HL-60 (cell line): Measurements from ENCODE around the gene KCNIP2.

Experiments used
- GABPA ChIP-seq: IDR thresholded peaks from 2 replicates; pipeline ENCODE4 v1.6.1; 2012; ENCODE audit warnings: low read depth
- POLR2AphosphoS5 ChIP-seq: IDR thresholded peaks from 2 replicates; pipeline ENCODE4 v1.6.1; 2012; ENCODE audit warnings: low read depth
- REST ChIP-seq: IDR thresholded peaks from 2 replicates; pipeline ENCODE4 v1.6.1; 2012; ENCODE audit warnings: low read depth; ENCODE audit not compliant: insufficient replicate concordance
- SPI1 ChIP-seq: IDR thresholded peaks from 2 replicates; pipeline ENCODE4 v1.6.1; 2012; ENCODE audit warnings: low read depth, mild to moderate bottlenecking, borderline replicate concordance
- TF ChIP-seq, protein P1 (sequence below): IDR thresholded peaks from one replicate; pipeline ENCODE4 v1.5.1; 2011; ENCODE audit warnings: low read length, control low read depth, inconsistent platforms; ENCODE audit not compliant: insufficient read depth

DNA sequence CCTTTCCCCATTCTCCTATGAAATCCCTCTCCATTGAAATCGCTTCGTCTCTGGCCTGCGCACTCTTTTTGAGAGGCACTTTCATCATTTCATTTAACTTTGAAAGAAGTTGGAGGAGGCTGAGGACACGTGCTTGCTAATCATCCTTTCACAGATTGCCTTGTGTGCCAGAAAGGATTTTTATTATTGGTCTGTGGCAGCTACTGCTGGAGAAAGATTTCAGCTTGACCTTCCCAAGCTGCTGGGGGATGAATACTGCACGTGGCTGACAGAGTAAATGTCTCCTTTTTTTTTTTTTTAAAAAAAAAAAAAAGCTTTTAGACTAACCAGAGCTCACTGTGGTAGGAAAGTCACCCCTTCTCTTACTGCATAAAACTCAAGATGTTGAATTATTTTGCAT lies 44.2 kb upstream of the KCNIP2 start:
- TF ChIP-seq, protein P1, sequence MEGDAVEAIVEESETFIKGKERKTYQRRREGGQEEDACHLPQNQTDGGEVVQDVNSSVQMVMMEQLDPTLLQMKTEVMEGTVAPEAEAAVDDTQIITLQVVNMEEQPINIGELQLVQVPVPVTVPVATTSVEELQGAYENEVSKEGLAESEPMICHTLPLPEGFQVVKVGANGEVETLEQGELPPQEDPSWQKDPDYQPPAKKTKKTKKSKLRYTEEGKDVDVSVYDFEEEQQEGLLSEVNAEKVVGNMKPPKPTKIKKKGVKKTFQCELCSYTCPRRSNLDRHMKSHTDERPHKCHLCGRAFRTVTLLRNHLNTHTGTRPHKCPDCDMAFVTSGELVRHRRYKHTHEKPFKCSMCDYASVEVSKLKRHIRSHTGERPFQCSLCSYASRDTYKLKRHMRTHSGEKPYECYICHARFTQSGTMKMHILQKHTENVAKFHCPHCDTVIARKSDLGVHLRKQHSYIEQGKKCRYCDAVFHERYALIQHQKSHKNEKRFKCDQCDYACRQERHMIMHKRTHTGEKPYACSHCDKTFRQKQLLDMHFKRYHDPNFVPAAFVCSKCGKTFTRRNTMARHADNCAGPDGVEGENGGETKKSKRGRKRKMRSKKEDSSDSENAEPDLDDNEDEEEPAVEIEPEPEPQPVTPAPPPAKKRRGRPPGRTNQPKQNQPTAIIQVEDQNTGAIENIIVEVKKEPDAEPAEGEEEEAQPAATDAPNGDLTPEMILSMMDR, result no peak
- no peak for TF ChIP-seq POLR2AphosphoS5
- TF ChIP-seq REST, result no peak
- TF ChIP-seq SPI1, result no peak
- no peak for TF ChIP-seq GABPA
